NCI-H146 treated with DMSO at 0.1 percent for 48 hours (cell line): Measurements from ENCODE around the gene LRMDA.

Source experiments
- DNase-seq: peaks from one replicate; lab custom pipeline; 2025; ENCODE audit not compliant: unreplicated experiment; lab: John Stamatoyannopoulos, UW

LRMDA gene

DNA sequence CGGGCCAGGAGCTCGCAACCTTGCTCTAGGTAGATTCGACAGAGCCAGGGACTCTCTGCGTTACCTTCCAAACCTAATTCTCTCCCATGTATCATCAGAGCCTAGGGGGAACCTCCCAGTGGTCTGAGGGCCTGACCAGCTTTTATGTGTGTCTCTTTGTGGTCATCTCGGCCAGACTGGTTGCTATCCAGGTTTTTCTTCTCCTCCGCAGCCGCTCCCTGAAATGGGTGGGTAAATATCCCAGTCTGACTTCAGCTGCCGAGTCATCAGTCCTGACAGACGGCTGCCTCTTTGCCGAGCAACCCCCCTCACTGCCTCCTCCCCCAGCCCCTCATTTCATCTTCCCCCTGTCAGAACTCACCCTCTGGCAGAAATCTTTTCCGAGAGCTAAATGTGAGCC is 578.1 kb downstream of the LRMDA start:
- no peak for DNase-seq

DNA sequence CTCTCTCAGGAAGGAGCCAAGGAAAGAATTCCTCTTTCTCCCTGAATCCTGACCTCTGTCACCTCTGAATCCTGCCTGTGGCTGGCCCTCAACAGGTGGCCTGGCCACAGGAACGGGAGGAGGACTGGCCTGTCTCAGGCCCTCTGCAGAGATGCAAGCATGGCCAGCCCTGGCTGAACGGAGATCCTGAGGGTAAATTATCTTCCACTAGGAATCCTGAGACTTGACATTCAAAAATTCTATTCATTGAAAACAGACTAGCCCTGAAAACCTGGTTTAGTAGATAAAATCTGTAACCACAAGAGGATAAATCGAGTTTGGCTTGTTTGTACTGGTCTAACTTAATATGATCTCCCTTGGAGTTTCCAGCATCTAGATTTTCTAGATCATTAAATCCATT is 579.3 kb downstream of the LRMDA start:
- DNase-seq = no peak

DNA sequence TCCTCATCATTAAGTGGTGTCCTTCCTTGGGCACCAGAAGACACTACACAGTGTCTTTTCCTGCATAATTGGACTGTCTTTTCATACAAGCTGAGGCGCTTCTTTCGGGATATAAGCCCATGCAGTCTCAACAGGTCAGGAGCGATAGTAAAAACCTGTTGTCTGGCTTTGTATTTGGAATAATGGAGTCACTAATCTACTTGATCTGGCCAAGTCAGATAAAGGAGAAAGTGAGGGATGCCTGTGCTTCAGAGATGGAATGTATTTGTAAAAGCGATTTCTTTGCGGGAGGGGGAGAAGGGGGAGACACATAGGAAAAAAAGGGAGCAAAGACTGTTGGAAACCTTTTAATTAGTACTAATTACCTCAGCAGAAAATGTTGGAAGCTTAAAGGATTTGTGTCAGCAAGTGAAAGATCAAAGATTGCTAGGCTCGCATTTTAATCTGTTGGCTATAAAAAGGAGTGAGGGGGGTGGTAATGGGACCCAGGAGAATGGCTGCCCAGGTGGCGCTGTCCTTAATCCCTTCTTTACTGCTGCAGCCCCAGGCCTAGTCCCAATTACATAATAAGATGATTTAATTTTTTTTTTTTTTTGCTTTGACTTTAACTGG is 581.4 kb downstream of the LRMDA start:
- no peak for DNase-seq

DNA sequence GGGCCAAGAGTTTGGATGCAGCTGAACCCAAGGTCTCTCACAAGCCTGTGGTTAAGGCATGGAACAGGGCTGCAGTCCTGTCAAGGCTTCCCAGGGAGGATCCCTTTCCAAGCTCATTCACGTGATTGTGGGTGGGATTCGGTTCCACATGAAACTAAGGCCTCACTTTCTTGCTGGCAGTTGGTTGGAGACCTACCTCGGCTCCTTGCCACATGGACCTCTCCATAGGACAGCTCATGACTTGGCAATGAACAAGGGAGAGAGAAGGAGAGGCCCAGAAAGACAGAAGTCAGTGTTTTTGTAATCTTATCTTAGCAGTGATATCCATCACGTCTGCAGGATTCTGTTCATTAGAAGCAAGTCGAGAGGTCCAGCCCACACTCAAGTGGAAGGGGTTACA is 583.8 kb downstream of the LRMDA start:
- DNase-seq = no peak

DNA sequence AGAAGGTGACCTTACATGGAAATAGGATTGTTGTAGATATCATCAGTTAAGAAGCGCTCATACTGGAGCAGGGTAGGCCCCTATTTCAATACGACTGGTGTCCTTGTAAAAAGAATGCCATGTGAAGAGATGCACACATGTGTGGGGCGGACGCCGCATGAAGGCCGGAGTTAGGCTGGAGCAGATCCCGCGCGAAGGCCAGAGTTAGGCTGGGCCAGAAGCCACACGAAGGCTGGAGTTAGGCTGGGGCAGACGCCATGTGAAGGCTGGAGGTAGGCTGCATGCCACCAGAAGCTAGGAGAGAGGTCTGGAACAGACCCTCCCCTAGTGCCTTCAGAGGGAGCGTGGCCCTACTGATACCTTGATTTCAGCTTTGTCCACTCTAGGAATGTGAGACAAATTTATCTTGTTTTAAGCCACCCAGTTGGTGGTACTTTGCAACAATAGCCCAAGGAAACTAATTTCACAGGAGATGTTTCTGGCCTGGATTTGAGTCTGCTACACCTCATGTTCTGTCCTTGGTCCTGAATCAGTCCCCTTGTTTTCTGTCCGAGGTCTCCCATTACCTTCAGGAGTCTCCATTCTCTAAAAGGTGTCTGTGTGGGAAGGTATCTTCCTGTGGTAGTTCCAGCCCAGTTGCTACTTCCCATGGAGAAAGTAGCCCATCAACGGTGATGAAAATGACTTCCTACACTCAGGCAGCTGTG is 585.8 kb downstream of the LRMDA start:
- DNase-seq = no peak

DNA sequence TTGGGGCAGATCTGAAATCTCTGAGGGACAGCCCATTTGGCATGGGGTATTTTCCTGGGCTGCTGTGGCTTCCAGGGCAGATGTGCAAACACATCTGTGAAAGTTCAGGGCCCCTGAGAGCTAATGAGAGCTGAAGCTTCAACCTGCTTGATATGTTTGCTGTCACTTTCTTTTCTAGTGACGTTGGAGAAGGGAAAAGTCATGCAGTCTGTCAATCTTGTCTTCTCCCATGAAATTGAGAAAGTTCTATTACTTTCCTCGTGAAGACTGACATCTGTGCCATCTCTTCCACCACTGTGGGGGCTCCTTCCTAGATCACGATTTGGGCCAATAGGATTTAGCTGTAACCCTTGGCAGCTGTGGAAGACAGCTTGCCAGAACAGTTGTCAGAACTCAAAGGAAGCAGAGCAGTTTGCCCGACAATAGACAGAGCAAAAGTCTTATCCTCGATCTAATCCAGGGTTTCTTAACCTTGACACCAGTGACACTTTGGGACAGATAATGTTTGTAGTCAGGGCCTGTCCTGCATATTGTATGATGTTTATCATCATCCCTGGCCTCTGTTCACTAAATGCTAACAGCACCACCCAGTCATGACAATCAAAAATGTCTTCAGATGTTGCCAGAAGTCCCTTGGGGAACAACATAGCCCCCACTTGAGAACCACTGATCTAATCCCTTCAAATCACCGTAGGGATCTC is 586.5 kb downstream of the LRMDA start:
- no peak for DNase-seq

DNA sequence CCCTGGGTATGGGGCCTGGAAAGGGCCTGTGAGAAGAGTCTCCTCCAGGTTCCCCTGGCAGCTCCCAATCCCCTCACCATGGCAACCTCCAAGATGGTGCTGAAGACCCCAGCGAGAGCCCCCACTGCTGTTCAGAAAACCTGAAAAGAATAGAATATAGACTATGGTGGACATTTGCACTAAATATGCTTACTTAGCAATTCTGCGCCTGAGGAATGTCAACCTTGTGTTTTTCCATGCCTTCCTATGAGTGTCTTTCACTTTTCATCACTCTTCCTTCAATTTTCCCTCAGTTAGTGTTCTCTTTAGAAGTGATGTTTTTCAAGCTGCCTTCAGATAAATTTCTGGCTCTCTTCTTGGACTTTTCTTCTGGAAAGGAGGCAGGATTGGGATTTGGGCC is 589.2 kb downstream of the LRMDA start:
- DNase-seq = no peak

DNA sequence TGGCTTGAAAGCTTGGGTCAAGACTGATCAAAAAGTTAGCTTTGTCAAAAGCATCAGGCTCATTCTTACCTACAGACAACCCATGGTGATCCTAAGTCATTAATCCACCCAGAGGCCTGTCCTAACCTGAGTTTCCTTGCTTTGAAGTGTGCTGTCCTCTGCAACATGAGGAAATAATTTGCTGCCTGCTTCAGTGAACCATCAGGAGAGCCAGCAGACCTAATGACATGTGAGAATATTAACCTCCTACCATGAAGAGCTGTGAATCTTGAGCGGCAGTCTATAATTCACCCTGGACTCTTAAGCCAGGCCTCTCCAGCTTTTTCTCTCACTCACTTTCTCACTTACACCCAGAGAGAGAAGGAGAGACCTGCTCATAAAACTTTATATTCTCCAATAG is 590.0 kb downstream of the LRMDA start:
- DNase-seq = no peak

DNA sequence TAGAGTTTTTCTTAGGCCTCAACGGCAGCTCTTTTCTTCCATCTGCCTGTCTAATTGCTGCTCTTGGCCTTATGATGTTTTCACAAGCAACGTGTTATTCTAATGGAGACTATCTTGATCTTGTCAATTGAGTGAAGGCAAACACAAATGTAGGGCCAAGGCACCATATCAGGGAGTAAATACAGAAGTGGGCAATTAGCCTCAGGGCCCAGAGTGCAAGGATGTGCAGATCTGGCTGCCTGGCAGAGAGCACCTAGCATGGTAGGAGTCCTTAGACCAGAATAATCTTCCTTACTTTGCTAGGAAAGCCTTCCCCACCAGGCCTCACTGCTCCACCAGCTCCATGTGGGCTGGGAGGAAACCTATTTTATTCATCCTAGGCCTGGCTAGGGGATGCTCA is 590.9 kb downstream of the LRMDA start:
- DNase-seq = peak; percentile 56

DNA sequence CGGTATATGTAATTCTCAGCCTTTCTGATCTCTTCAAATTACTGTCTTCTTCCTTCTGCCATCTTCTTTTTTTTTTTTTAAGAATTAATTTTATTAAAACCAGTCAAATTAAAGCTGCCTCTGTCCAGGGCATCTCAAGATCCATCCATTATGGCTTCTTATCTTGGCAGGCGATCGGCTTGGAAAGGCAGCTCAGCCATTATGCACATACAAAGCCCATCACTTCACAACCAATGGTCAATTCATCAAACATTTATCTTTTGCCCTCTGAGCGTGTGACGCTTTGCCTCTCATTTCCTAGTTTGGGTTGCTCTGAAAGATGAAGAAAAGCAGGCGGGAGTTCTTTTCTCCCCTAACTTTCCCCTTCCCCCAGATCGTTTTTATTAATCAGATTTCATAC is 591.6 kb downstream of the LRMDA start:
- DNase-seq = no peak

DNA sequence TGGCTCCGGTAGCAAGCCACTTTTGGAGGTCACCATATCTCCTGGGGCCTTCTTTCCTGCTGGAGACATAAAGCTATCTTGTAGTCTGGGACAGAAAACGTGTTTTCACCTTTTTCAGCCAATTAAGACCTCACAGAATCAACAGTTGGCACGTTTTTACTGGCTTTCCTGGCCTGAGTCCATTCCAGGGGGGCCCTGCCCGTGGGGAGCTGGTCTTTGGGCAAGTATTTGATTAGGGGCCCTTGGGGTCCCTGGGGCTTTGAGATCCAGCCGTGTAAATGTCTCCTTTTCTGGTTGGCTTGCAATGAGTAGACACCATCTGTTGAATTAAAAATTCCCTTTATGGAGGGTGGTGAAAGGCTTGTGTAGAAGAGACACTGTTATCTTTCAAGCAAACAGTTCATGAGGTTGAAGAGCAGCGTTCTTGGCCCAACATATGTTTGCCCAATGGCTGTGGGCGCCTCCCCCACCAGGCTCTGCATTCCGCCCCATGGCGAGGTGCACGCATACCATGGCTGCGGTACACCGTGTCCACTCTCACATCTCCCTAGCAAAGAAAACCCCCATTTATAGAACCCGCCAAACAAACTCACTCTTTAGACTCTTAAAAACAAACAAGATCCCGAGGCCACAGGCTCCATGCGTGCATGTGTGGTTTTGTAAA is 593.2 kb downstream of the LRMDA start:
- DNase-seq = no peak

DNA sequence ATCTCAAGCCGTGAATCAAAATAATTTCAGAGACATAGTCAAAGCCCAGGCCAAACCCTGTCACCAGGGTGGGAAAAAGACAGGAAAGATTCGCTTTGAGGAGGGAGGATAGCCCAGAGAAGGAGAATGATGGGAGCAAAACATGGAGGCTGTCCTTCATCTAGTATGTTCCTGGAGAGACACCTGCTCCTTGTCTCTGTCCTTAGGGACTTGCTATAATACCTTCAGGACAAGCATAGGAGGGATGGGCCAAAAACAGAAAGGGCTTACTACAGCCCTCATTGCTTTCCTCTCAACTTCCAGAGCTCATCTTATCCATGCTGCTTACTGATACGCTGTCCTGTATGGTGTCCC is 593.7 kb downstream of the LRMDA start:
- no peak for DNase-seq

DNA sequence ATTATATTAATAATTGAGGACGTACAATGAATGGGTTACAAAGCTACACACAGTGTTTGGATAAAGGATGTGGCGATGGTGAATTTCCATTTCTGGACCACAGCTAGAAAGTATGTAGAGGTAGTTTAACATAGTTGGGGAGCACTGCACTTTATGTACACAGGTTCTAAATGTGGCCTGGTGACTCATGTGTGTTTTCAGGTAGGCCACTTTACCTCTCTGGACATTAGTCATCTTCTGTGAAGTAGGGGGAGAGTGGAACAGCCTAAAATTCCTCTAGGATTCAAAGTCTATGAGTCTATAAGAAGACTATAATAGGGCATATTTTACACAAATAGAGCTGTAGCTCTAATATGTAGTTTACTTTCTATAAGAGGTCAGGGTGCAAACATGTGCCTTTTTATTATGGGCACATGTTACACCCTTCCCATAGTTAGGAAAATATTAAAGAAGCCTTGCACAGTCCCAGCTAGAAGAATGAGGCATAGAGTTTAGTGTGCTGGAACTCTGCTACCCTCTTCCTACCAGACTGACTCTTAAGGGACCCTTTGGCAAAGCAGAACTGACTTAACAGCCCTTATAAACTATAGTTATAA is 594.9 kb downstream of the LRMDA start:
- DNase-seq = no peak

DNA sequence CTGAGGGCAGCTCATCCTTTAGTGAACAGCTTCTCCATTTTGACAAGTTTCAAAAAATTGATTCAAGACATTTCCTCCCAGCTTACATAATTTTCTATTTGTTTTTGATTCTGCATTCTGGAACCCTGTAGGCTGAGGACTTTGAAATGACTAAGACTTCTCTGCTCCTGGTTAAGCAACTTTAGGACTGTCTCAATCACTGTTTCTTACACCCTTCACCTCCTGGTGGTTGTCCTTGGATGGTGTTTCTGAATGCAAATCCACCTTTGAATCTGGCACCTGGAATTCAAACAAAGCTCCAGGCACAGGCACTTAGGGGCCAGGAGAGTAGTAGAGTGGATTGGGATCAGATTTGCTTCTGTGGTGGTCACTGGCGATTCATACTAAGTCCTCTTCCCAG is 595.5 kb downstream of the LRMDA start:
- DNase-seq = no peak

DNA sequence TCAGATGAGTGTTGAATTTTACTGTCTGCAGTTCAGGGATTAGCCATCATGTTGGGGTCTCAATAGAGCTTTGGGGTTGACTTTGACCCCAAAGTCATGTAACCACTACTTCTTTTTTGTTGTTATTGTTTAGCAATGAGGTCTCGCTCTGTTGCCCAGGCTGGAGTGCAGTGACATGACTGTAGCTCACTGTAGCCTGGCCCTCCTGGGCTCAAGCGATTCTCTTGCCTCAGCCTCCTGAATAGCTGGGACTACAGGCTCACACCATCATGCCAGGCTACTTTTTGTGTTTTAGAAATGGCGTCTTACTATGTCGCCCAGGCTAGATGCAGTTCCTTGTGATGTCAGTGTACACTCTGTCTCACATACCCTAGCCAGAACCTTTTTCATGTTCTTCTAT is 598.4 kb downstream of the LRMDA start:
- no peak for DNase-seq

DNA sequence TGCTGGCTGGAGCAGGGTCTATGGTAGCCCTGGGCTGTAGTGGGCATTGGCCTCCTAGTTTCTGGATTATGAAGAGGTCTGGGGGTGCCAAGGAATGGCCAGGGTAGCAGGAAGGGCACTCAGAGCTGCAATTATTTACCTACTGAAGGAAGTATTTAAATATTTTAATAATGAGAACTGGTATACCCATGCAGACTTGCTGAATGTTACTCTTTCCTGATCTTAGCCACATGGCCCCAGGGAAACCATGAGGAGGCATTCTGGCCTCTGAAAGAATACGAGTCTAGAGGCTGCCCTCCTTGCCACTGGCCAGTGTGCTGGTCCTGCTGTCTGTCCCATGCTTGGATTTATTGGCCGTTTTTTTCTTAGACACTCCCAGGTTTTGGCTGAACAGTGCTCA is 599.7 kb downstream of the LRMDA start:
- DNase-seq = no peak

DNA sequence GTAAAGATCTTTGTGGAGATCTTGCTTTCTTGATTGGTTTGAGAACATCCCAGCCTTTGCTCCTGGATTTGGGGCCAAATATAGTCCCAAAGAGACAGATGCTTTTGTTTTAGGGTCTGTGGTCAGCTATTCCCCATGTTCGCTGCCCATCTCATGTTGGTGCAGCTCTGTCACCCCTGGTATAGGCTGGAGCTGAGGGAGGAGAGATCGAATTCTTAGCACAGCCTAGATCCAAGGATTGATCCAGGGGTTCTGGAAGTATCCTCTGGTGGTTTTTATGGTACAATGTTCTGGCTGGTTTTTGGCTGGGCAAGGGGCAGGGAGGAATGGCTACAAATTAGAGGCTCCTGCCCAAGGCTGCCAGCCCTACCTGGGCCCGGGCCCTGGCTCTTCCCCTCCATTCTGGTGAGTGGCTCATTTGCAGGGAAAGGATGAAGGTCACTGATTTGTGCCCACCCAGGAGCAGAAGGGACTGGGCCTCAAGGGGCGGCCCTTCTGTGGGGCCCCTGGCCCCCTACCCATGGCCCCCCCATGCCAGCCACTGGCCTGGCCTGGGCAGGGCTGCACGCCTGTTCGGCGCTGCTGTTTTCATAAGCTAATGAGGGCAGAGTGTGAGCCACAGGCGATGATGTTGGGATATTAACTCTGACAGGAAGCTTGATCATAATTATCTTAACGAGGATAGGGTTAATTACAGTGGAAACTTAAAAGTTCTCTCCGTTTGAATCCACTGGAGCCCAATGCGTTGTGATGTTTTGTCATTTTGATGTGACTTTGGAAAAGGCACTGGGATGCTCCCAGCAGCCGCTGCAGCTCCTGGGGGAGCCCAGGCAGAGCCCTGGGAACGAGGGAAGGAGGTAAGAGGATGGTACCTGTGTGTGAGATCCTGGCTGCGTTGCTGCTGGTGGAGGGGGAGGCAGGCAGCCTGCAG is 600.6 kb downstream of the LRMDA start:
- no peak for DNase-seq

DNA sequence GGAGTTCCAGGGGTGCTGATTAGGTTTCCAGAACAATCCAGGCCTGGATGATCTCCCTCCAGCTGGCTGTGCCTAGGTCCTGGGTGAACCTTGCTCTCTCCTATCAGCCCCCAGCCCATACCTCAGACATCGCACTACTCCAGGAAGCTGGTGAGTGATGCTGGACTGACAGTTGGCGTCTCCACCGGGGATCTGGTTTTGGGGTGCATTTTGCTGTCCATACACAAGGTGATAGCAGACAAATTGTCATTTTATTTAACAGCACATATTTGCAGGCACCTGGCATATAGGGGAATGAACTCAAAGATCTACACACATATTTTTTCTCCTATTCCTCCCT is 601.2 kb downstream of the LRMDA start:
- DNase-seq = no peak

DNA sequence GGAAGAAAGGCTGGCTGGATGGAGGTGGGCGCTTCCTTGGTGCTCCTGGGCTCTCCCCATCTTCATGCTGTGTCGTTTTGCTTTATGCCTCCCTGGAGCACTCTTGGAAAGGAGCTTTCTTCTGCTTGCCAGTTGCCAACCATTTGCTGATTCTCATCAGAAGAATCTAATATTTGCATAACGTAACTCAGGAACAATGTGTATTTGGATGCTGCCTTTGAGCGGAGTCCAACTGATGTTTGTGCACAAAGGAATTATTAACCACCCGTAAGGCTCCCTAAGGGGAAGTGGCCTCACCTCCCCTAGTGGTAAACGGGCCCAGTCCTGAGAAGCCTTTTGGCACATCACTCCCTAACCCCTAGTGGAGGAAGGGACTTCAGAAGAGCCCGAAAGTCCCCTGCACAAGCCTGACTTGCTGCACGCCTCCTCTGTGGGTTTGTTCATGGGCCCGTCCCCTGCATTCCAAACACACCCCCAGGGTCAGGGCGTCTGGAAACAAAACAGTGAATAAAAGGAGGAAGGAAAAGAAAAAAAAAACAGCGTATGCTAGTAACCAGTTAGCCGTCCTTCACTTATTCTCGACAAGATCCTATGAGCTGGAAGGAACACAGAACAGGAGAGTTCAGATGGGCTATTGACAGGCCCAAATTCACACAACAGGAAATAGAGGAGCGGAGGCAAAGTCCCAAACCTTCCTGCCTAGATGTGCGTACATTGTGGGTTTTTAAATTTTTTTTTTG is 602.2 kb downstream of the LRMDA start:
- no peak for DNase-seq
